Loucy (cell line): ENCODE results near the gene MPHOSPH9.

Experiments
- CTCF ChIP-seq: fragments of 200-600 bp; sonication (generic); conservative IDR thresholded peaks from 2 replicates; pipeline ENCODE4 v1.5.1; 2014; ENCODE audit warnings: mild to moderate bottlenecking, antibody characterized with exemption, low read length
- EZH2phosphoT487 ChIP-seq: fragments of 200-600 bp; IDR thresholded peaks from 2 replicates; pipeline ENCODE4 v1.6.1; 2018; ENCODE audit warnings: antibody characterized with exemption, mild to moderate bottlenecking, moderate library complexity, borderline replicate concordance

GRCh38 chr12:123165537-123165936 is 67.4 kb downstream of the MPHOSPH9 start:
- TF ChIP-seq CTCF (no peak), EZH2phosphoT487 (no peak)
